Measurements from ENCODE around the gene PRPH2. TPM values are rescaled to one million over a fixed set of nuclear protein-coding genes. Genes with fewer than 3 reads are reported as not detected.

PRPH2 gene, protein sequence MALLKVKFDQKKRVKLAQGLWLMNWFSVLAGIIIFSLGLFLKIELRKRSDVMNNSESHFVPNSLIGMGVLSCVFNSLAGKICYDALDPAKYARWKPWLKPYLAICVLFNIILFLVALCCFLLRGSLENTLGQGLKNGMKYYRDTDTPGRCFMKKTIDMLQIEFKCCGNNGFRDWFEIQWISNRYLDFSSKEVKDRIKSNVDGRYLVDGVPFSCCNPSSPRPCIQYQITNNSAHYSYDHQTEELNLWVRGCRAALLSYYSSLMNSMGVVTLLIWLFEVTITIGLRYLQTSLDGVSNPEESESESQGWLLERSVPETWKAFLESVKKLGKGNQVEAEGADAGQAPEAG
- polyA plus RNA-seq (2014; cell fraction: cytosol; rRNA removed): 1.2 and 1.5 TPM in 2 replicates
- polyA plus RNA-seq (2014; cell fraction: nucleus; rRNA removed): 0.51 and 0.57 TPM in 2 replicates

DNA sequence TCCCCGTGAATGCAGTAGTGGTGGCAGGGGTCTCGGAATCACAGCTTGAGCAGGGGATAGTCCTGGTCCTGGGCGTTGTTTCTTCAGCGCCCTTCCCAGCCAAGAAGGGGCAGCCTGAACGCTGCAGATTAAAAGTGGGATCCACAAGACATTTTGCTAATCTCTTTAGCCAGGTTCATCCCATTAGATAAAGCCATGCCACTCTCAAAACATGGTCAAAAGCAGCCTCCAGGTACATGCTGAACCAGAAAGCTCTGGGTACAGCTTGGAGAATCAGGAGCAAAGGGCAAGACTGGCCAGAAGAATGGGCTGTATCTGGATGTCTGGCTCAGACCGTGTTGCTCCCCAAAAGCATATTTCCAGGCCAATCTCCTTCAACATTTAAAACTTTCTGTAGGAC is at the start of gene PRPH2:
TSS of gene PRPH2 (minus strand) at position 101 of the 400 bp plus-strand sequence. CDS start 263 bp downstream, outside the sequence.
- no peak for DNase-seq (ENCODE audit: low spot score)

DNA sequence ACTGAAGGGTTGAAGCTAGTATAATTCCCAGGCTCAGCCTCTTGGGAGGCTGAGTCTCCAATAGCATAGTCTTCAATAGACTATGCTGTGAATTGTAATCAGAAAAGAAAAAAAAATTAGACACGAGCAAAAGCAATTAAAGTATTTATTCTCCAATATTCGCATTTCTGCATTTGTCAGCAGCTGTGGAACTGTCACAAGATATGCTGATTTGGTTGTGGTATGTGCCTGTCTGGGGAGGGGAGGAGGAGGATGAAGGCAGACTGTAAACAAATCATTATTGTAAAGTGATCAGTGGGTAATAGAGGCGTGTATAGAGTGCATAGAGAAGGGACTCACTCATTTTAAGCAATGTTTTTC is 49.3 kb upstream of the PRPH2 start:
- DNase-seq (ENCODE audit: low spot score): no peak

DNA sequence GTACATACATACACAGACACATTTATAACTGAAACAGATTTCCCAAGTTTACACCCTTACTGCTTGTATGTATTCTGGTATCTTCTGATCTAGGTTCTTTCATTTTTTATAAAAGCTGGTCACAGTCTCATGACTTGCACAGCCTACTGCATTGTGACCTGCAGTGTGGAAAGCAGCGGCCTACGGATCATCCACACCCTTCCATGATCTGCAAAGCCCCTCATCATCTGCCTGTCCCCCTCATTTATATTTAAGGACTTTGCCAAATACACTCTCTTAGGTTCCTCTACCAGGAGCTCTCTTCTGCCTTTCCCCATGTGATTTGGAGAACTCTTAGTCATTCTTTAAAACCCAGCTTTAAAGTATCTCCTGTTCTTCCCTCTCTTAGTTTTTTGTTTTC is 47.4 kb upstream of the PRPH2 start:
- DNase-seq (ENCODE audit: low spot score): no peak

DNA sequence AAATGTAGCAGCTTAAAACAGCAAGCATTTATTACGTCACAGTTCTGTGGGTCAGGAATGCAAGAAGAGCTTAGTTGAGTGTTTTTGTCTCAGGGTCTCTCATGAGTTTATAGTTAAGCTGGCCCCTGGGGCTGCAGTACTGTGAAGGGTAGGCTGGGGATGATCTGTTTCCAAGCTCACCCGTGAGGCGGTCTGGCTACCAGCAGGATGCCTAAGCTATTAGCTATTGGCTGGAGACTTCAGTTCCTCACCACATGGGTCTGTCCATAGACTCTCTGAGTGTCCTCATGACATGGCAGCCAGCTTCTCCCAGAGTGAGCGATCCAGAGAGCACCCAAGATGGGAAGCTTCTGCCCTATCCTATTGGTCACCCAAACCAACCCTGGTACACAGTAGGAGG is 46.7 kb upstream of the PRPH2 start:
- no peak for DNase-seq (ENCODE audit: low spot score)

DNA sequence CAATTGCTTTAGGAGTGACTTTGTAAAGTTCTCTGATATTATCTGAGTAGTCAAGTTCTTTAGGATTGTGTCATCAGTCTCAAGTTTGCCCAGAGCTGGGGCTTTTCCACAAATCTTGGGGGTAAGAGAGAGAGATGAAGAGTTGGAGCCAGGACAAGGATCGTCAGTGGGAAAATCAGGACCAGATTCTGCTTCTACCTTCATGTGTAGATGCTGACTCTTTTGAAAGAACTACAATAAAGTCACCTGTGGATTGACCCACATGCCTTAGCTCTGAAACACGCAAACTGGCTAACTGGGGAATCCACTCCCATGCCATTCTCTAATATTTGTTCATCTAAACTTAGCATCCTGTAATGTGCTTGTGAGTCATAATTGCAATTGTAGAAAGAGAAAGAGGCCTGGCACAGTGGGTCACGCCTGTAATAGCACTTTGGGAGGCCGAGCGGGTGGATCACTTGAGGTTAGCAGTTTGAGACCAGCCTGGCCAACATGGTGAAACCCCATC is 43.8 kb upstream of the PRPH2 start:
- no peak for DNase-seq (ENCODE audit: low spot score)

DNA sequence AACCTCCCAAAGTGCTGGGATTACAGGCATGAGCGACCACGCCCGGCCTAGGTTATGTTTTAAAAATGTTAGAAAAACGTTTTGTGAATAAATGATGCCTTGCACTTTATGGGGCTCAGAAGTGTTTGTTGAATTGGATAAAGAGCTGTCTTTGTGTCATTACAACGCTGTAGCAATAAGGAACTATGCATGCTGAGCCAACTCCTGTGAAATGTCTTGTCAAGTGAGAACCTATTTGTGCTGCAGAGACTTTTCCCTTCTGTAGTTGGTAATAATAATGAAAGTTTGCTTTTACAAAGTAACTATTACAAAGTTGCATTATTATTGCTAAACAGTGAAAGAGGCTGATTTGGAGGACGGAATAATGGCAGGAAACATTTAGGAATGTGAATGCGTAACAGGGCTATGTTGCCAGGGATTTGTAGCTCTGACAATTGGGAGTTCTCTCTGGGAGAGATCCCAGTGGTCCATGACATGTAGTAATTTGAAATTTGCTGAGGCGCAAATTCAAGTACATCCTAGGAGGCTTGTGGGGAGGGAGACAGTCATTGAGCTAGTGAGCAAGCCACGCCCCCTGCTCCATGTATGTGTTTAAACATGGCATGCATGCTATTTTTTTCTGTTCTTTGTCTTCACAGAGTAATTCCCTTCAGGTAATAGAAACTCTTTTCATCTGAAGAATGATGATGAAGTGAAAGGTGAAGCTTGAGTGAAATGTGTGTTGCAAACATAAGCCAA is 42.7 kb upstream of the PRPH2 start:
- no peak for DNase-seq (ENCODE audit: low spot score)

DNA sequence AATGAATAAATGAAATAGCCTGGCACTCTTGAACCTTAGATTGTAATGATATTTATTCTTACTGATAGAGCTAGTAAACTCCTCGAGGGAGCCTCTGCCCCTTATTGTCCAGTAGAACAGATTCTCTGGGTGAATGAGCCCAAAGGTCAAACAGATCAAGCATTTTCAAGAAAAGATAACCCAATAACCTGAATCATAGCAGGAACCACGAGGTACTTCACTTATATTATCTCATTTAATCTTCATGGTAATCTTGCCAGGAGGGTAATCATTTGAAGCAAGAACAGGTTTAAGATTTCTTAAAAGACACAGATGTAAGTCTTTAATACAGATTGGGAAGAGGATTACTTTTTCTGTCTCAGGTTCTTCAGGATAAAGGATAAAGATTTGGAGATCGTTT is 40.6 kb upstream of the PRPH2 start:
- no peak for DNase-seq (ENCODE audit: low spot score)

DNA sequence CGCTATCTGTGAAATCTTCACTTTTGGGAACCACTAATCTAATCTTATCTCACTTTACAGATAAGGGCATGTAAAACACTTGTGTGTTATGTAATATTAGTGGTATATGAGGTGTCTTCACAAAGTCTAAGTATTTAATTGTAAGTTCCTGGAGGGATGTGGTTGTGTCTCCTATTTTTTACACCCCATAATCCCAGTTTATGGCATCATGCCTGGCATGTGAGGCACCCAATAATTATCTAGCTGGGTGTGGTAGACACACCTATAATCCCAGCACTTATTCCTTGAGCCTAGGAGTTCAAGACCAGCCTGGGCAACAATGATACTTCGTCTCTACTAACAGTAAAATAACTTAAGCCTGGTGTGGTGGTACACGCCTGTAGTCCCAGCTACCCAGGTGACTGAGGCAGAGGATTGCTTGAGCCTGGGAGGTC is 40.0 kb upstream of the PRPH2 start:
- no peak for DNase-seq (ENCODE audit: low spot score)

DNA sequence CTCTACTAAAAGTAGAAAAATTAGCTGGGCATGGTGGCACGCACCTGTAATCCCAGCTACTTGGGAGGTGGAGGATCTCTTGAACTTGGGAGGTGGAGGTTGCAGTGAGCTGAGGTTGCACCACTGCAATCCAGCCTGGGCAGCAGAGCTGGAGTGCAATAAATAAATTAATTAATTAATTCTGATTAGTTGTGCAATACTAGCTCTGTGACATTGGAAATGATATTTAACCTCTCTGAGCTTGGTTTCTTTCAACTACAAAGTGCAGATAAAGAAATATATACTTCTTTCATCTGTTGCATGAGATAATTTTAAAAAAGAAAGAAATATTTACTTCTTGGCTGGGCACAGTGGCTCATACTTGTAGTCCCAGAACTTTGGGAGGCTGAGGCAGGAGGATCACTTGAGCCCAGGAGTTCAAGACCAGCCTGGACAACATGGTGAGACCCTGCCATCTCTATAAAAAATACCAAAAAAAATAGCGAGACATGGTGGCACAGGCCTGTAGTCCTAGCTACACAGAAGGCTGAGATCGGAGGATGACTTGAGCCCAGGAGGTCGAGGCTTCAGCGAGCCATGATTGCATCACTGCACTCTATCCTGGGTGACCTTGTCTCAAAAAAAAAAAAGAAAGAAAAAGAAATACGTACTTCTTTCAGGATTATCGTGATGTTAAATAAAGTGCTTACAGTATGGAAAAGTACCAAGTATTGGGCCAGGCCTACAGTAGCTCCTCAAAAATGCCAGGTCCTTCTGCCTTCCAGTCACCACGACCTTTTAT is 39.1 kb upstream of the PRPH2 start:
- DNase-seq (ENCODE audit: low spot score): no peak

DNA sequence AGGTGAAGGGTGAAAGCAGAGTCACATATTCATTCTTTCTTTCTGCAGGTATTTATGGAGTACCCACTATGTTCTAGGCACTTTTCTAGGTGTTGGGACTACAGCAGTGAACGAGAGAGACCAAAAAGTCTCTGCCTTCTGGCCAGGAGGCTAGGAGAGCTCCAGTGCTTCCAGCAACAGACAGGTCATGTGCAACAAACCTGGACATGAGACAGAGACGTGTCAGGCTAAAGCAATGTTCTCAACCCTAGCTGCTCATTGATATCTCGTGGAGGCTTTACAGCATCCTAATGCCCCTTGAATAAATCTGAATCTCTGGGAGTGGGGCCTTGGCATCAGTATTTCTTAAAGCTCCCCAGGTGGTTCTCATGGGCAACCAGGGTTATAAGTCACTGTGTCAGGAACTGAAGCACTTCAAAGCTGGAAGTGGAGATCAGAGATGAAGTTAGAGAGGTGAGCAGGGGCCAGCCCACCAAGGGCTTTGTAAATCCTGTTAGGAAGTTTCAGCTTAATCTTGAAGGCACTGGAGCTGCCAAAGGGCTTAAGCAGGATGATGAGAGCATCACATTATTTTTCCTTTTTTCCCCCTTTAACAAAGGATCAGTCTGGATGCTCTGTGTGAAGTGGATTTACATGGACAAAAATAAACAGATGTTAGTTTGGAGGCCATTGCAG is 36.5 kb upstream of the PRPH2 start:
- DNase-seq (ENCODE audit: low spot score): no peak

DNA sequence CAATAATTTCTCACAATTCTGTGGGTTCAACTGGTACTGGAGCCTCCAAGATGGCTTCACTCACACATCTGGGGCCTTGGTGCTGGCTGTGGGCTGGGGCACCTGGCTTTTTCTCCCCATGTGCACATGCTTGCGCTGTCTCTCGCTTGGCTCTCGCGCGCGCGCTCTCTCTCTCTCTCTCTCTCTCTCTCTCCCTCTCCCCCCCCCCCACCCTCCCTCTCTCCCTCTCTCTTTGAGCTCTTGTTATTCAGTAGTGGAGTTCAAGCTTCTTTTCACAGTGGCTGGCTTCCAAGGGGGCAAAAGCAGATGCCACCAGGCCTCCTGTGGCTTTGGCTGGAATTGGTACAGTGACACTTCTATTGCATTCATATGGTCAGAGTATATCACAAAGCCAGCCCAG is 34.3 kb upstream of the PRPH2 start:
- no peak for DNase-seq (ENCODE audit: low spot score)

DNA sequence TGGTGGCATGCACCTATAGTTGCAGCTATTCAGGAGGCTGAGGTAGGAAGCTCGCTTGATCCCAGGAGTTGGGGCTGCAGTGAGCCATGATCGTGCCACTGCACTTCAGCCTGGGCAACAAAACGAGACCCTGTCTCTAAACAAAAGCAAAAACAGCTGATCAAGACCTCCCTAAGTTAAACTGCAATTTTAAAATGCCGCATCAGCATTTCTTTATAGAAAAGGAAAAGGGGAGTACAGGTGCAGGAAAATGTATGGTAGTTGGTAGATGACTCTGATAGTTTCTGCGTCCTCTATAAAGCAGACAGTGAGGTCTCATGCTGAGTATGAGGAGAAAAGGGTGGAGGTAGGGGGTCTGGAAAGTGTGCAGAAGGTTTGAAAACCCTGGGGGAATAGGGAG is 32.4 kb upstream of the PRPH2 start:
- DNase-seq (ENCODE audit: low spot score): no peak

DNA sequence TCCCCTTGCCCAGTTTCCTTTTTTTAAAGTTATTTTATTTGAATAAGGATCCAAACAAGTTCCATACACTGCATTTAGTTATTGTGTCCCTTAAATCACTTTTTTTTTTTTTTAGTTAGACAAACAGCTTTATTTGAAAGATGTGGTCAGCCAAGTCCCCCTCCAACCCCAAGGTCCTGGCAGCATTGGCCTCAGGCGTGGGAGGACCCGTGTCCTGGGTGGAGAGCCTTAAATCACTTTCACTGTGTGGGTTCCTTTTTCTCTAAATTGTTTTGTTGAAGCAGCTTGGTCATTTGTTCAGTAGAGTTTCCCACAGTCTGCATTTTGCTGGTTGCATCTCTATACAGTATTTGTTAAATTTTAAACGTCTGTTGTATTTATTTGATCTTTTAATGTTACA is 28.7 kb upstream of the PRPH2 start:
- no peak for DNase-seq (ENCODE audit: low spot score)

DNA sequence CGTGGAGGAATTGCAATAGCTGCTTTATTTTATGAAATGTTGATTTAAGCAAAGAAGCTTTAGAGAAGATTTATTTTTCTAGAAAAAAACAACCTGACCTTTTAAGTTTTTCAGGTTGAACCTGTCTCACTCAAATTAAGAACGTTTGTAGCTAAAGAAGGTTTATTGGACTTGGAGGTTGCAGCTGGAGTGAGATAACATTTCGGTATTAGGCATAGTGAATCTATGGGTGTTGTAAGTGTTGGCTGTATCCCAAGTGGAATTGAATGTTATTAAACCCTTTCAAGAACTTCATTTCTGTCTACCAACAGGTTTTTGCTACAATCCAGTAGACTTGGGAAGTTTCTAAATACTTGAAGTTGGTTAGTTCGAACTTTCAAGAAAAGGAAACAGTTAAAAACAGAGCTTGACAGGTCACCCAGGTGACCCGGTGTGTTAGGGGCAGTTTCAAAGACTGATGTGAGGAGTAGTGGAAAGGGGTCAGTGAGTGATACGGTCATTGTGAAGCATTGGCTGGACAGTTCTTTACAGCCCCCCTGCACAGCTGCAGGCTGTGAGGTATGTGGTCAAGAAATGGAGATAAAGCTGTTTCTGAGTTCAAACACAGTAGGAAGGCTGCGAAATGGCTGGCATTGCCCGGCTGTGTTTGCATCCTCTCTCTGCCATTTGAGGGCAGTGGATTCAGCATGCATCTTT is 26.0 kb upstream of the PRPH2 start:
- DNase-seq (ENCODE audit: low spot score): no peak

DNA sequence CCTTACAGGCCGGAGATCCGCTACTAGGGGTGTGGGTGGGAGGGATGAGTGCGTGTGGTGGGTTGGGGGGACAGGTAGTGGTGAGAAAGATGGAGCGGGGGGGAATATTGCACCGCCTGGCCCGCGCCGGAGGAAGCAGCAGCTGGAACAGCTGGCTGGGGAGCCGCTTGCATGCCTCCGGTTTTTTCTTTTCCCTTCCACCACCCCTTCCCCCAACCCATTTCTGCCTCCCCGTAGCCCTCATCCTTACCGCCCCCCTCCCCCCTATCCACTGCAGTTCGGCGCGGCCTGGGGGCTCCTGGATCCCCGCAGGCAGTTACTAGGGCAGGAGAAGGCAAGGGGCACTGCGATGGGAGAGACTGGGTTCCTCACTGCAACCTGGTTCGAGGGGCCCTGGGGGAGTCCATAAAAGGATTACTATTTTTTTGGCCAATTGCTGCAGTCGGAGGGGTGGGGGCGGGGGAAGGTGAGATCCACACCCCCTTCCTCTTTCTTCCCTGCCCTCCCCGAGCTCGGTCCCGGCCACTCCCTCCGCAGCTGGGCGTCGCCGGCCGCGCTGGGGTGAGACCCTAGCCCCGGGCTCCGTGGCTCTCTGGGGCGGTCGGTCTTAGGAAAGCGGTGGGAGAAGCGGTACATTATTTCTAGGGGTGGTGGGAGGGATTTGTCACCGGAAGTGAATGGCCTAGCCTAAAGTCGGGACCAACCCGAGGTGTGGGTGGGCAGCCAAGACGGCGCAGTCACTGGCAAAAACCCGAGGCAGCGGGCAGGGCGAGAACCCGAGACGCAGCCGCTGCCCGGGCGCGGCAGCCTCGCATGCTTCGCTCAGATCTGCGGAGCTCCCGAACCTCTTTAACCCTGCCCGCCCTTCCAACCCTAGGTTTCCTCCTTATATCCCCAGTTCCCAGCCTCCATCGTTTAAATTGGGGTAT is 24.3 kb upstream of the PRPH2 start:
- DNase-seq (ENCODE audit: low spot score): peak; percentile 97

DNA sequence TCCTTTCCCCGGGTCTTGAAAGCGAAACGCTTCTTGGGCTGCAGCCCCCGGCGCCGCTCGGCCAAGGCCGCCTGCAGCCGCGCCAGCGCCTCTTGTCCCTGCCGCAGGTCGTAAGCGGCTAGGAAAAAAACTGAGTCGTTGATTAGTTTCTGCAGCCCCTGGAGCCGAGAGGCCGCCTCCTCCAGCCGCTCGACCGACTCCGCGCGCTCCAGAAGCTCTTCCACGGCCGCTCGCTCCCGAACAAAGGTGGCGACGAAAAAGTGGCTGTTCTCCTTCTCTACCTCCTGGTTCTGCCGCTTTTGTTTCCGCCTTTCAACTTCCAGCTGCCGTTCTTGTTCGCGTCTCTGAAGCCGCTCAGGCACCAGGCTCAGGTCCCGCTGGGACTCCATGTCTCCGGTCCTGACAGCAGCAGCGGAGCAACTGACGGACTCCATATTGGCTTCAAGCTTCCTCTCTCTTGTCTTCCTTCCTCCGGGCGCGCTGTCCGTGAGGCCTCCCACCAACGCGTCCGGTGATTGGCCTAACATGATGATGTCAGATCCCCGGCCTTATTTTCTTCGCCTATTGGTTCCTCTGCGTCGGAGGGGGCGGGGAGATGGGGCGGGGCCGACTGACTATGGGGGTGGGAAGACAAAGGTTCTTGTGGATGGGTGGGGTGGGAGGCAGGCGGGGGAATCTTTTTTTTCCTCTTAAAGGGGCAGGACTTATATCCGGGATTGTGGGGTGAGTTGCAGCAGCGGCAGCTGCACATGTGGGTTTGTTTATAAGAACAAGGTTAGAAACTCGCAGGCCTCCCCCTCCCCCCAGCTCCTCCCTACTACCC is 23.5 kb upstream of the PRPH2 start, which contains the start of gene TBCC:
TSS of gene TBCC (minus strand) at position 464 of the 823 bp plus-strand sequence. CDS start at position 434, 30 bp downstream.
- DNase-seq (ENCODE audit: low spot score): peak; percentile 98

DNA sequence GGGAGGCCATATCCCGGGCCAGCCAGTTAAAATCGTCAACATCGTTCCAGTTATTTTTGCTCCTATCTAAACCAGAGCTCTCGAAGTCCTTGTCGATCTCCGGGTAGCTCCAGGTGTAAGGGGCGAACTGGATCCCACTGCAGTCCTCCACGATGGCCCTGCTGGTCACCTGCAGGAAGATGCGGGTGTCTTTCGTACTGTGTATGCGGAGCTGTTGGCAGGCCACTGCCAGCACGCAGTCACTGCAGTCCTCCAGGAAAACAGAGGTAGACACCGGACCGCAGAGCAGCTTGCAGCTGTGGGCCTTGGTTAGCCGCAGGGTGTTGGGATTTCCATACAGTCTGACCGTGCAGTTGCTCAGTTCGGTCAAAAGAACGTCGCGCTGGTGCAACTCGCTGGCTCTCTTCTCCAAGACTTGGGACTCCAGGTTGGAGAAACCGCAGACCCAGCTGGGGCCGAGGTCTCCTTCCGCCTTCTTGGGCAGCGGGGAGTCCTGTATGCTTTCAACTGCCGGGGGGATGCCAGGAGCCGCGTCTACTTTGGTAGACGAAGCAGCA is 22.8 kb upstream of the PRPH2 start:
- DNase-seq (ENCODE audit: low spot score): peak; percentile 34

DNA sequence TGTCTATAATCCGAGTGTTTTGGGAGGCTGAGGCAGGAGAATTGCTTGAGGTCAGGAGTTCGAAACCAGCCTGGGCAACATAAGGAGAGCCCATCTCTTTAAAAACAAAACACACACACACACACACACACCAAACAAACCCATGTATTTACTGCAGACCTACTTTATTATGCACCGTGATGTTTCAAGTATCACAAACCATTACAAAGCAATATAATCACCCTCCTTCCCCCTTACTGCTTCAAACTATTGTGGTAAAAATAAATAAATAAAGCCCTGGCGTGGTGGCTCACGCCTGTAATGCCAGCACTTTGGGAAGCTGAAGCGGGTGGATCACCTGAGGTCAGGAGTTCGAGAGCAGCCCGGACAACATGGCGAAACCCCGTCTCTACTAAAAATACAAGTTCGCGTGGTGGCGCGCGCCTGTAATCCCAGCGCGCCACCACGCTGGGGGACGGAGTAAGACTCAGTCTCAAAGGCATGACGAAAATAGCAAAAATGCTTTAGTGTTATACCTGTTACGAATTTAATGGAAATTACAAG is 22.0 kb upstream of the PRPH2 start:
- no peak for DNase-seq (ENCODE audit: low spot score)

All from SK-N-DZ (cell line).